Heart right ventricle (tissue), 16 donors: Measurements from ENCODE around the gene NBEA. TPM values are rescaled to one million over a fixed set of nuclear protein-coding genes. Genes with fewer than 3 reads are reported as not detected.
A peak's percentile ranks its signal among the peaks of the same experiment; 100 is the strongest.

Experiments used
- ATAC-seq, 8 donors: fragments of 200-7000 bp; cut with Tn5 transposase; one replicate each; pipeline ENCODE4 v1.9.1; 2020; ENCODE audit warnings: mild to moderate bottlenecking in 8 of 8, moderate library complexity in 8 of 8, moderate number of reproducible peaks in 1 of 8
- DNase-seq, 2 donors: peaks; one replicate each; pipeline ENCODE4 v3.0.0-alpha.2; 2020
- H3K27ac ChIP-seq, 10 donors: fragments of 200-600 bp; sonication (generic) in 2 of 10; one replicate each; pipeline versions ENCODE4 v1.5.0 to v1.8.0; 2020 to 2022; ENCODE audit warnings: mild to moderate bottlenecking in 3 of 10
- H3K27me3 ChIP-seq, 7 donors: fragments of 200-600 bp; one replicate each; pipeline ENCODE4 v1.8.0; 2021 to 2022; ENCODE audit warnings: mild to moderate bottlenecking in 2 of 7
- H3K36me3 ChIP-seq, 9 donors: fragments of 200-600 bp; sonication (generic) in 1 of 9; one replicate each; pipeline versions ENCODE4 v1.5.0 to v1.8.0; 2020 to 2022; ENCODE audit warnings: mild to moderate bottlenecking in 2 of 9
- H3K4me1 ChIP-seq, 9 donors: fragments of 200-600 bp; sonication (generic) in 1 of 9; one replicate each; pipeline versions ENCODE4 v1.5.0 to v1.8.0; 2020 to 2022; ENCODE audit warnings: mild to moderate bottlenecking in 4 of 9
- H3K4me3 ChIP-seq, 10 donors: fragments of 200-600 bp; sonication (generic) in 2 of 10; one replicate each; pipeline versions ENCODE4 v1.5.0 to v1.8.0; 2020 to 2022; ENCODE audit warnings: mild to moderate bottlenecking in 7 of 10, moderate library complexity in 2 of 10
- H3K9me3 ChIP-seq, 11 donors: fragments of 200-600 bp in 10 of 11; sonication (generic) in 2 of 11; one replicate each; pipeline versions ENCODE4 v1.5.0 to v1.8.0; 2013 to 2022; ENCODE audit warnings: mild to moderate bottlenecking in 2 of 11, control low read depth in 1 of 11, moderate library complexity in 1 of 11
- CTCF ChIP-seq, 9 donors: fragments of 200-600 bp; sonication (generic) in 2 of 9; IDR thresholded peaks; one replicate each; pipeline versions ENCODE4 v1.5.0 to v1.8.0; 2021 to 2022; ENCODE audit warnings: antibody characterized with exemption in 9 of 9, mild to moderate bottlenecking in 5 of 9, moderate library complexity in 1 of 9
- WGBS, 2 donors: extraction: QIAGEN DNeasy Blood & Tissue Kit; methylation state at CpG; one replicate each; pipeline ENCODE4 v1.1.7; 2013; ENCODE audit warnings: inconsistent platforms in 1 of 2; 5-methylcytosine and 5-hydroxymethylcytosine counted together
- intact Hi-C, 10 donors: fragments of 100-400 bp; cut with DNase I; formaldehyde crosslinking; loops; one replicate each; pipeline versions ENCODE4 v1.11.1 to v1.14.2; 2022
- polyA plus RNA-seq, 2 donors: library from polyadenylated mRNA; stranded (reverse); fragments of 200-250 nt; gene quantifications; one replicate each; pipeline ENCODE4 v1.2.3, GENCODE V29; 2013
- total RNA-seq, 10 donors: library from RNA; stranded (reverse); fragmentation: NEBNext Ultra II Directional in 3 of 10; extraction: Animal tissue kit (Norgen Biotek cat#: 25700) in 3 of 10; gene quantifications; one replicate each; pipeline versions ENCODE4 v1.2.1 to v1.2.4, GENCODE V29; 2021 to 2023
- donor health status: Arrhythmogenic right ventricular cardiomyopathy.
- donor health status: ischemic (EF 13 %, LVEDD 7.1; RV severe dilation, severe dysfunction).
- donor health status: healthy with polysubstance abuse.
- donor health status: DM: no; HTN: yes; CAD: no.
- donor health status: DM: no; HTN: no; CAD: no.
- donor health status: ischemic (EF 25% LVEDD 6.9; RV normal size, moderate dysfunction).
- donor health status: ischemic (EF 25% LVEDD 5.7; RV mildly dilated, moderate dysfunction).
- donor health status: healthy.
- donor health status: DM: yes; HTN: yes; CAD: no.
- donor health status: Ischemic cardiomyopathy.
- donor health status: ischemic (EF 35%, LVEDD 5.7; RV mildly dilated, moderate dysfunction).
- donor health status: nonischemic (EF 11% LVEDD 7.7; RV severe dilation, severe dysfunction).
- donor health status: DM: yes; HTN: yes; CAD: no.
- donor health status: PGD.
- donor health status: ischemic (EF 29% LVEDD 5.4; RV normal size, mild dysfunction).
- donor health status: nonischemic (EF 23%, LVEDD 6.1; RV moderate dilation, normal function).

The NBEA gene
- total and polyA plus RNA-seq, 12 donors, result 4.3 to 30.6 (median 24.5) TPM

- DNase-seq, result no peak
- H3K4me3 ChIP-seq, result no peak overlapping the region
- H3K9me3 ChIP-seq, result no peaks in the 10 kb centered on the region
- no peak for ATAC-seq
- WGBS, 2 donors, result 88 to 94% methylated on average over 2 of the region's 2 CpGs
- no peaks in the 10 kb centered on the region for H3K4me1 ChIP-seq
- intact Hi-C loops, result no loop called here
- no peak for TF ChIP-seq CTCF (IDR thresholded peaks at IDR 0.05)
- no peaks in the 10 kb centered on the region for H3K36me3 ChIP-seq
- no peaks in the 10 kb centered on the region for H3K27me3 ChIP-seq
- H3K27ac ChIP-seq, result no peak overlapping the region
These were observed 8.3 kb upstream of the NBEA start for GRCh38 chr13:34933786-34934185.

GRCh38 chr13:34935841-34936240 is 6.2 kb upstream of the NBEA start:
- DNase-seq (no peak), ATAC-seq (no peak)
- no peaks in the 10 kb centered on the region for H3K27me3 ChIP-seq

GRCh38 chr13:34939771-34940170 is 2.3 kb upstream of the NBEA start:
- H3K27ac ChIP-seq, result no peak overlapping the region
- intact Hi-C loops, result loop anchor here in 5 of 10 donors (5.0 to 10.0 kb wide), 5 partner anchors 57 to 595 kb away; no protein-coding TSS in a partner anchor
- no peaks in the 10 kb centered on the region for H3K9me3 ChIP-seq
- peak in 2 of 9 donors; percentile 20 to 34 for TF ChIP-seq CTCF (IDR thresholded peaks at IDR 0.05)
- H3K4me3 ChIP-seq, result no peak overlapping the region
- WGBS, 2 donors, result 94 to 95% methylated on average over 1 of the region's 1 CpG
- peaks cover 0 to 23% (median 16%) of the 10 kb centered on the region in 9 donors for H3K4me1 ChIP-seq
- ATAC-seq (no peak), DNase-seq (no peak)
- H3K27me3 ChIP-seq, result peaks cover 0 to 23% (median 0%) of the 10 kb centered on the region in 7 donors
- no peaks in the 10 kb centered on the region for H3K36me3 ChIP-seq

More at GRCh38 chr13:34935841-34936240, 6.2 kb upstream of the NBEA start:
- no peak for TF ChIP-seq CTCF (IDR thresholded peaks at IDR 0.05)
- Histone ChIP-seq H3K9me3 (no peaks in the 10 kb centered on the region), H3K4me3 (no peak overlapping the region), H3K36me3 (no peaks in the 10 kb centered on the region), H3K4me1 (no peaks in the 10 kb centered on the region), H3K27ac (no peak overlapping the region)
- intact Hi-C loops, result no loop called here
- WGBS, 2 donors, result 74 to 77% methylated on average over 5 of the region's 5 CpGs

GRCh38 chr13:34941436-34941834 is 635 bp upstream of the NBEA start:
- ATAC-seq, result peak in 5 of 8 donors; percentile 32 to 44 (median 41)
- DNase-seq, result no peak
- 11 to 12% methylated on average over 13 of the region's 13 CpGs for WGBS, 2 donors
- peaks cover 0 to 23% (median 0%) of the 10 kb centered on the region in 7 donors for H3K27me3 ChIP-seq
- H3K36me3 ChIP-seq, result no peaks in the 10 kb centered on the region
- H3K4me1 ChIP-seq, result peaks cover 0 to 34% (median 25%) of the 10 kb centered on the region in 9 donors
- intact Hi-C loops, result loop anchor here in 5 of 10 donors (5.0 to 10.0 kb wide), 5 partner anchors 59 to 597 kb away; no protein-coding TSS in a partner anchor
- TF ChIP-seq CTCF (IDR thresholded peaks at IDR 0.05), result no peak
- H3K27ac ChIP-seq, result peak overlapping the region in 8 of 10 donors; percentile 70 to 85 (median 80)
- no peaks in the 10 kb centered on the region for H3K9me3 ChIP-seq
- peak overlapping the region; percentile 79 to 96 (median 86) for H3K4me3 ChIP-seq
